GM18505 (cell line): ENCODE results near the gene CFAP97.
A peak's percentile ranks its signal among the peaks of the same experiment; 100 is the strongest.

Experiments used
- ATAC-seq: cut with Tn5 transposase; IDR thresholded peaks from one replicate; pipeline ENCODE4 v1.9.1; 2021; ENCODE audit not compliant: unreplicated experiment
- POLR2A ChIP-seq: IDR thresholded peaks from 4 replicates; pipeline ENCODE4 v1.6.1; 2011; ENCODE audit warnings: borderline replicate concordance; ENCODE audit not compliant: insufficient read depth, insufficient read length; ENCODE audit errors: extremely low read depth

Gene CFAP97

DNA sequence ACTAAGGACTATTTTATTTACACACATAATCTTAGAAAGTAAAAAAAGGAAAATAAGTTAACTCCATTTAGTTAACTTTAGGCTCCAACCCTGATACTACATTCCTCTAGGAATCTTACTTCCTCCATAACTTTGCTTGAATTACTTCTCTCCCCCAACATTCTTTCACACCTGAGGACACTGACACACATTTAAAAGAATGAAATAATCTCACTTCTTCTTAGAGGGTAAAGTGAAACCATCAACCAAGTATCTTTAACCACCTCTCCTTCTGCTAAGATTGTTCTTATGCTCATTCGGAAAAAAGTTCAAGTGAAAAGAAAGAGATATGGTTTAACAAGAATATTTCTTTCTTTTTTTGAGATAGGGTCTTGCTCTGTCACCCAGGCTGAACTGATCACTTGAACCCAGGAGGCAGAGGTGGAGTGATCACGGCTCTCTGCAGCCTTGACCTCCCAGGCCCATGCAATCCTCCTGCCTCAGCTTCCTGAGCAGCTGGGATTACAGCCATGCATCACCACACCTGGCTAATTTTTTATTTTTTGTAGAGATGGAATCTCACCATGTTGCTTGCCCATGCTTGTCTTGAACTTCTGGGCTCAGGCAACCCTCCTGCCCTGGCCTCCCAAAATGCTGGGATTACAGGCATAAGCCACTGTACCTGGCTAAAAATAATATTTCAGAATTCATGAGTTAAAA lies 32.3 kb downstream of the CFAP97 start:
- peak; percentile 84 for ATAC-seq
- no peak for TF ChIP-seq POLR2A

GRCh38 chr4:185167234-185167633 lies 36.6 kb downstream of the CFAP97 start:
- no peak for ATAC-seq
- TF ChIP-seq POLR2A: no peak

DNA sequence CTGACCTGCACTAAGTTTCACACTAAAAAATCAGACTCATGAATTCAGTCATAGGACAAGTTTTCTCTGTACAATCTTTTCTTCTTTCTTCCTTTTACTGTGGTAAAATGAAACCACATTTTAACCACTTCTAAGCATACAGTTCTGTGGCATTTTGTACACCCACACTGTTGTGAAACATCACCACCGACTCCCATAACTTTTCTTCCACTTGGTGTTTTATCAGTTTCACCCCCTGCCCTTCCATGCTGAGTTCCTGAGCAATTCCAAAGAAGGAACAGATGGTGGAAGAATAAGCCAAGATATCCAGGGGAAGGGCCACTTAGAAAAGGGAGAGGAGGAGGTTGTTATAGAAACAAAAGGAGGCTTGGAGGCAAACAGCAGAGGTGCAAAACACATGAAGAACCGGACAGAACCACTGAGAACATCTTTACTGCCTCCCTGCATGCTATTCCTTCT lies 38.2 kb downstream of the CFAP97 start:
- ATAC-seq: peak; percentile 89
- no peak for TF ChIP-seq POLR2A

DNA sequence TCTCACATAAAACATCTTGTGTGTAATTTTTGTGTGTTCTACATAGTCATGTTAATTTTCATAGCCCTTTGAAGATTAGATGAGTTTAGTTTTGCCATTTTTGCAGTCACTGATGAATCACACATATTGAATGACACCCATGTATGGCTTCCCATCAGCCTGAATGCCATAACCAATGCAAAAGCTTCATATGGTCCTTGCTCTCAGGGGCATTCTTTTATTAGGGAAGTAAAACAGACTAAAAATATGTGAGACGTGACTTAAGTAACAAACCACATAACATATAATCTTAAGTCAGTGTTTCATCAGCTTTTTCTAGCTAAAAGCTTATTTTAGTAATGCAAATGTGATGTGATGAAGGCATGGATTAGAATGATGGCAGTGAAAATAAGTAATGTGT lies 52.5 kb downstream of the CFAP97 start:
- no peak for ATAC-seq
- TF ChIP-seq POLR2A: no peak

GRCh38 chr4:185149392-185149791 lies 54.4 kb downstream of the CFAP97 start:
- ATAC-seq: no peak
- no peak for TF ChIP-seq POLR2A

DNA sequence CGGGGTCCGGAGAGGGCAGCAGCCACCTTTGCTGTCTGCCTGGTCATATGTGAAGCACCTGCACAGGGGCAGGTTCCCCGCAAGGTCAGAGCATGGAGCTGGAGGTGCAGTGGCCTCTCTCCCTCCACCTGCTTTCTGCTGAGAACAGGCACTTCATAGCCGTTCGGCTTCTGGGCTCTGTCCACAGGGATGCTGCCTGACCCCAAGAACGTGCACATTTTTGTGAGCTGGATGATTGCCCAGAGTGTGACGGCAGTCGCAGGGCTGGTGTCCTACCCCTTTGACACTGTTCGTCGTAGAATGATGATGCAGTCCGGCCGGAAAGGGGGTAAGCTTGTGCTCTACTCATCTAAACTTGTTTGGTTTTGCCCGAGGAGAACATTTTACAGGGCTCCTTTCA lies 58.2 kb downstream of the CFAP97 start:
- no peak for ATAC-seq
- TF ChIP-seq POLR2A: no peak

DNA sequence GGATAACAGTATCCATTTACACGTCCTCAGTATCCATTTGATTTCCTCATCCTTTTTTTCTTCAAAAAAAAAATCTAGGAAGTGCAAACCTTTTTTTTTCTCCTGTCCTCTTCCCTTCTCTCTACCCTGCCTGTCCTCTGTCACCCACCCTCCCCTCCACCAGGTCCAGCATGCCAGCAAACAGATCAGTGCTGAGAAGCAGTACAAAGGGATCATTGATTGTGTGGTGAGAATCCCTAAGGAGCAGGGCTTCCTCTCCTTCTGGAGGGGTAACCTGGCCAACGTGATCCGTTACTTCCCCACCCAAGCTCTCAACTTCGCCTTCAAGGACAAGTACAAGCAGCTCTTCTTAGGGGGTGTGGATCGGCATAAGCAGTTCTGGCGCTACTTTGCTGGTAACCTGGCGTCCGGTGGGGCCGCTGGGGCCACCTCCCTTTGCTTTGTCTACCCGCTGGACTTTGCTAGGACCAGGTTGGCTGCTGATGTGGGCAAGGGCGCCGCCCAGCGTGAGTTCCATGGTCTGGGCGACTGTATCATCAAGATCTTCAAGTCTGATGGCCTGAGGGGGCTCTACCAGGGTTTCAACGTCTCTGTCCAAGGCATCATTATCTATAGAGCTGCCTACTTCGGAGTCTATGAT lies 59.1 kb downstream of the CFAP97 start:
- ATAC-seq: no peak
- TF ChIP-seq POLR2A: no peak

DNA sequence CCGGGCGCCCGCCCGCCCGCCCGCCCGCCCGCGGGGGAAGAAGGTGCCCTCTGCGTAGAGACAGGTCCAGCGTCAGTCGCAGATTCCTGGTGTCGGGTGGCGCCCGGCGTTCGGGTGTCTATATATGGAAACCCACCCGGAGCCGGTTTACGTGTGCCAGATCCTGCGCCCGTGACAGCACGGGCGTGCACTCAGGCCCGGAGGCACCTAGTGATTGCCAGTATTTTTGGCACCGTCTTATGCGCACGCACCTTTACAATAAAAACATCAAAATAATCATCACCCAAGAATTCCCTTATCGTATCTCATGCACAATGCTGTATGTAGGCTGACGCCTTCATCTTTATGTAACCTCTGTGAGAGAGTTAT lies 60.2 kb downstream of the CFAP97 start:
- ATAC-seq: no peak
- TF ChIP-seq POLR2A: no peak

GRCh38 chr4:185142912-185143600 lies 60.7 kb downstream of the CFAP97 start, which contains the start of gene SLC25A4:
Gene SLC25A4, plus strand, starts transcription at chr4:185143266. Its CDS starts 107 bp downstream, at chr4:185143373.
- peak; percentile 97 for ATAC-seq
- TF ChIP-seq POLR2A: peak; percentile 98

- no peak for TF ChIP-seq POLR2A
- ATAC-seq: no peak
Measured at GRCh38 chr4:185142564-185142911, 61.3 kb downstream of the CFAP97 start.

DNA sequence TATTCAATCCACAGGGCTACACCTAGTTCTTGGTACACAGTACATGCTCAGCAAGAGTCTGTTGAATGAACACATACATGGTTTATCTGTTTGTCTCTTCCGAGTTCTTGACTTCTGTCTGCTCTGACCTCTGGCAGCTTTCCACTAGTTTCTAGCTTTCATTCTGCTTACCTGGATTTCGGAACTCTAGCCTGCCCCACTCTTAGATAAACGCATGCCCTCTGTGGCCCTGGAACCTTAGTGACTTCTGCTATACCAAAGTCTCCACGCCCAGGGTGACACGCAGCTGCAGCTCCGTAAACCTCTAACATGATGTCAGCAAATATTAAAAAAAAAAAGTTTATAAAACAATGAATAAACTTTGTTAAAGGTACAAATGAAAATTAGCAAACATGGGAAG lies 62.0 kb downstream of the CFAP97 start:
- ATAC-seq: no peak
- TF ChIP-seq POLR2A: no peak

GRCh38 chr4:185139736-185140135 lies 64.1 kb downstream of the CFAP97 start:
- no peak for TF ChIP-seq POLR2A
- ATAC-seq: no peak

DNA sequence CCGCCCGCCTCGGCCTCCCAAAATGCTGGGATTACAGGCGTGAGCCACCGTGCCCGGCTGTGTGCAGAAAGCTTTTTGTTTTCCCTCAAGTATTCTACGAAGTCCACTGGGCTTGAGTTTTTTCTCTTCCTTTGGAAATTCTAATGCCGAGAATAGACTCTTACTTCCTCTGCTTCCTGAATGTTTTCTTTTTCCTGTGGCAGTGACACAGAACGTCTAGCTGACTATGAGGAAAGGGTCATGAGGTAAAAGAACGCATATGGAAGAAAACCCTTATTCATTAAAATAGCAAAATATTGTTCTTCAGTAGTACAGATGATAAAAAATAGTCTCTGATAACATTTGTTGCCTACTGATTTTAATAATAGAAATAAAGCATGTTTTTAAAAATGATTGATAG lies 65.6 kb downstream of the CFAP97 start:
- no peak for TF ChIP-seq POLR2A
- ATAC-seq: no peak
